Measurements from ENCODE around the gene ARL14.
"Not testable (repeated sequence)": the region's sequence is repeated elsewhere in the genome, so short reads cannot be mapped to it uniquely, and the experiment has no call there.

ARL14 gene

DNA sequence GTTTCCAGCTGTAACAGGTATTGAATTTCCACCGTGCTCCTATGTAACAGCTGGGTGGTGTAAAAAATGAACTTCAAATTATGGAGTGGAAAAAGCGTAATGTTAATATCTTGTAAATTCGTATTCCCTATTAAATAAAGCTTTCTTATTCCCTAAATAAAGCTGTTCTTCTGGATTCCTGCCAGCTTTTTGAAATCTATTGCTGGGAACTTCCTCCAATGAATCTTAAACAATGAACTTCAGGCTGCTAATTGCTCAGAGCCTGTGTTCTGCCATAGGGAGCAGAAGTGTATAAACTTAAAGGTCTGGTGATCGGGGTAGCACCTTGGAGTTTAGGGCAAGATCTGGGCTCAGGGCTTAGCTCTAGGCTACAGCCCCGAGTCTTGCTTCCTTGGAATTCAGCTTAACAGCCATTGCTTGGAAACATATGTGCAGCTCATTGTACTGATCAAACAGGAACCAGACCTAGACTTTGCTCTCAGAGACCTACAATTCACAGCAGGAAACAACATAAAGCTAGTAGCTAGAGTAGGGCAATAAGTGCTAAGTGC lies 1.4 kb downstream of the ARL14 start:
- no peak for DNase-seq

GRCh38 chr3:160684368-160684740 lies 7.4 kb downstream of the ARL14 start:
- DNase-seq, result no peak

- no peak for DNase-seq
Observed at GRCh38 chr3:160685144-160685766, 8.3 kb downstream of the ARL14 start.

DNA sequence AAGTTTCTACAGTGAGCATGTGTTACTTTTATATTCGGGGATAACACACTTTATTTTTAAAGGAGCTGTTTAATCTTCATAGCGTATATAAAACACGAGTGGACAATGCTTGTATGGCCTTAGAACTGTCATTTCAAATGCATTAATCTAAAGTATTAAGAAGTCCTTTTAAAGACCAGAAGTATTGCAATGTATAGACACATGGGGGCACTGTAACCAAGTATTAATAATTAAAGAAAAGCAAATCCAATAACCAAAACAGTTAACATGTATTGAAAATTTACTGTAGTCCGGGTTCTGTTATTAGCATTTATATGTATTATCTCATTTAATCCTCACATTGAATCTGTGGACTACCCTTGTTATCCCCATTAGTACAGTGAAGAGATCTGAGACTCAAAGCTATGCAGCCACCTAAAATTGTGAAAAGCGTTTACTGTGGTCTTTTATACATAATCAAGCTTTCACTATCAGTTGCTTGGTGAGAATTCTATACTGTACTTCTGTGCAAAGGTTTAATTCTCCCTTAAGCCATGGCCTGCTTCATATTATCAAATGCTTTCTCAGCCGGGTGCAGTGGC lies 10.1 kb downstream of the ARL14 start:
- DNase-seq, result peak in 1 of 5 experiments; percentile 15

DNA sequence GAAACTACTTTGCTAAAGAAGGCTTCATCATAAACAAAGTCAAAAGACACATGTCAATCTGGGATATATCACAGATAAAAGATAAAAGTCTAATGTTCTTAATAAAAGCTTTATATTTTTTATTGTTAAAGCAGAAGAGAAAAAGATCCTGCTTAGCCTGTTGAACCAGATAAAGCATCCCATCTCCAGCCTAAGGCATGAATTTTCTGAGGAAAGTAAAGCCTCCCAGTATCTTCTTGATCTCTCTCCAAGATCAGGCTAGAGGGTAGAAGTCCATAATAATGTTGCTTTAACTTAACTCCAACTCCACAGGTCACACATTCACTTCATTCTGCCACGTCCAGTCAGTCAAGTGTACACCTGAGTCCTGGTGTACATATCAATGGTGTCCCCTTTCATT lies 14.2 kb downstream of the ARL14 start:
- DNase-seq, result no peak

GRCh38 chr3:160691962-160692361 lies 15.0 kb downstream of the ARL14 start:
- no peak for DNase-seq

DNA sequence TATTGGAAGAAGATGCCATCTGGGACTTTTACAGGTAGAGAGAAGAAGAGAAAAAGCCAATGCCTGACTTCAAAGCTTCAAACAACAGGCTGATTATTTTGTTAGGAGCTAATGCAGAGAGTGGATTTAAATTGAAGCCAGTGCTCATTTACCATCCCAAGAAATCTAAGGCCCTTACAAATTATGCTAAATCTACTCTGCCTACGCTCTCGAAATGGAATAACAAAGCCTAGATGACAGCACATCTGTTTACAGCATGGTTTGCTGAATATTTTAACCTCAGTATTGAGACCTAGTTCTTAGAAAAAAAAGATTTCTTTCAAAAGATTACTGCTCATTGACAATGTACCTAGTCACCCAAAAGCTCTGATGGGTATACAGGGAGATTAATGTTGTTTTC lies 16.2 kb downstream of the ARL14 start:
- DNase-seq, result no peak

GRCh38 chr3:160694345-160694744 lies 17.4 kb downstream of the ARL14 start:
- DNase-seq, result no peak

- no peak for DNase-seq
Observed at GRCh38 chr3:160695003-160695402, 18.0 kb downstream of the ARL14 start.

- DNase-seq, result no peak
Observed at GRCh38 chr3:160695915-160696327, 19.0 kb downstream of the ARL14 start.

DNA sequence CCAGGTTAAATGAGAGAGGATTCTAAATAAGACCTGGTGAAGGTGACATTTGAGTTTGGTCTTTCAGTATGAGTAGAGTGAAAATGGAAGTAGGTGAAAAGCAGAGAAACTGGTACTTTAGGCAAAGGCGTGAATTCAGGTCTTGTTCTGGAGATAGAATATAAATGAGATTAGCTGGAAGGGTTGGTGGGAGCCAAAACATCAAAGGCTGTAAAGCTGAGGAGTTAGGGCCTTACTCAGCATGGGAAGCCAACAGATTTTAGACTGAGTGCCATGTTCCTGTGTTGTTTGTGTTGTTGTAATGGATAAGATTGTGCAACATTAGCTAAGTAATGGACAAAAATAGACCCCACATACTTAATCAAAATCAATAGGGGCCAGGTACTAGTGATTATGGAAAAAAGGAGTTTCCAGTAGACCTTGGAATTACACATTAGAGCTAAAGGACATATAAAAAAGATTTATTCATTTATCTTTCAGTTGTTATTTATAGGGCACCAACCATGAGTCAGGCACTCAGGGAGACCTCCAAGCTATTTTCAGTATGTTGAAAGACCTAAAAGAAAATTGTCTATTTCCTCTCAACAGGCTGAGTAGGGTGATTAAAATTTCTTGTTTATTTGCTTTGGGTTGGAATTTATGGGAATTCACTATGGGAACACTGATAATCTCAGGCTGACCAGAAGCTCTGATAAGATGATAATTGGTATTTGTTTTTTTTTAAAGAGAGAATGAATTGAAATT lies 20.8 kb downstream of the ARL14 start:
- DNase-seq, result no peak

DNA sequence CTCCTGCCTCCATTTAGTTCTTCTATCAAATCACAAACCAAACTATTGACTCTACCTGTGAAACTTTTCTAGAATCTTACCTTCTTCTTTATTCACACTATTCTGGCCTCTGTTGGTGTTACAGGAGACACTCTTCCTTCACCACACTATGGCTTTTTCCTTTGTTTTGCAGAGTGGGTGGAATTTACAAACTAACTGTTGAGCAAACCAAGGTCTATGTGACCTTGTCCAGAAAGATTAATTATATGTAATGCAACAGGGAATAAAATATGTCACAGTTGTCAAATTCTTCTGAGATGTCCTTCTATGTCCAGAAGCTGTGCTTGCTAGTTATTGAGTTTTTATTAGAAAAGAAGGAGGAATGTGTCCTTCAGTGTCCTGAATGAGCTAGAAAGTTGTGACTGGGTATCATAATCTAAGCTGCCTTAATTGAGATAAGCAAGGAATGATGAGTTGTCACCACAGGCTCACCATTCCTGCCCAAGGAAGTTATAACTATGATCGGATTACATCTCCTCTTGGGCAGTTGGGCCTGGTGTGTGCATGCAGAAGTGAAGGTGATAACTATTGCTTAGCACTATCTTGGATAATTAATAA lies 21.7 kb downstream of the ARL14 start:
- DNase-seq, result no peak

DNA sequence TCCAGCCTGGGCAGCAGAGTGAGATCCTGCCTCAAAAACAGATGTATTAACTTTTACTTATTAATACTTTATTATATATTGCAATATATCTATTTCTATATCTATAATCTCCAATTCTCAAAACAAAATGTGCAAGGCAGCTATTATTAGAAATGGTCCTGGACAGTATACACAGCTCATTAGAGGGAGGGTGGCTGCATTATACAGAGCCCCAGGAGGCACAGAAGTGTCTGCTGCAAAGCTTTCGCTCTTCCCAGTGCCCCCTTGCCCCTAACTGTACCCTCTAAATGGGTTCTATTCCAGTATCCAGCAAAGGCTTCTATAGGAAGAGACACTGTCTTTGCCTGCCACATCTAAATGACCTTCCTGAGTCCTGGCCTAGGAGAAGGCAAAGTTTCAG lies 24.5 kb downstream of the ARL14 start:
- DNase-seq, result no peak

- DNase-seq, result no peak
Observed at GRCh38 chr3:160702290-160702689, 25.3 kb downstream of the ARL14 start.

DNA sequence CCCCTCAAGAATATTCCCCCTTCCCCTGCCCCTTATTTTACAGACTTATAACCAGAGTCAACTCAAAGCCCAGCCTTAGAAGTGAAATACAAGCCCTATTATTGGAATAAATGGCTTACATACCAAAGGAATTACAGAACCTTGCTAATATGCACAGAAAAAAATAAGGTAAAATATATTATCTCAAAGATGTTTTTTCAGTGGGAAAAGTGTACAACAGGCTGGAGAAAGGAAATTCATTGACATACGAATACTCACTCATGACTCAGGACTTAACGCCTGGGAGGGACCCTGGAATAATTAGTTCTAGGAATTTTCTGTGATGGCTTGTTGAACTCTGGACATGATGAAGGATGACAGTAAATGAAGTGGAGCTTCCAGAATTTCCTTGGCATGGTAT lies 27.0 kb downstream of the ARL14 start:
- DNase-seq, result no peak

- DNase-seq, result peak in 2 of 5 experiments; percentile 12 to 57
Observed at GRCh38 chr3:160707187-160707794, 30.3 kb downstream of the ARL14 start.

GRCh38 chr3:160709477-160710182 lies 32.7 kb downstream of the ARL14 start:
- no peak for DNase-seq

GRCh38 chr3:160713144-160713543 lies 36.2 kb downstream of the ARL14 start:
- DNase-seq, result not testable (repeated sequence)

DNA sequence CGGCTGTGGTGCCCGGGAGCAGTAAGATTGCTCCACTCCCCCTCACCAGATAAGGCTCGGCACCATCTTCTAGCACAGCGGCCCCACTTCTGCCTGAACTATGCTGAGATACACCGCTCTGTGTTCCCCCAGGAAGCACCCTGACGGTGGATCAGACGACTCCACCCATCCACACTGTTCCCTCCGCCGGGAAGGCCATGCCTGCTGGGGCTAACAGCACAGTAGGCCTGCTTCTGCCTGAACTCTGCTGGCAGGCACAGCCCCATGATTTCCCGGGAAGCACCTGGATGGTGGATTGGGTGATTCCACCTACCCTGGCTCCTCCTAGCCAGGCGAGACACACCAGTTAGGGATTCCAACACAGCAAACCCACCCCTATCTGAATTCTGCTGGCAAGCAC lies 42.8 kb downstream of the ARL14 start:
- DNase-seq, result no peak

DNA sequence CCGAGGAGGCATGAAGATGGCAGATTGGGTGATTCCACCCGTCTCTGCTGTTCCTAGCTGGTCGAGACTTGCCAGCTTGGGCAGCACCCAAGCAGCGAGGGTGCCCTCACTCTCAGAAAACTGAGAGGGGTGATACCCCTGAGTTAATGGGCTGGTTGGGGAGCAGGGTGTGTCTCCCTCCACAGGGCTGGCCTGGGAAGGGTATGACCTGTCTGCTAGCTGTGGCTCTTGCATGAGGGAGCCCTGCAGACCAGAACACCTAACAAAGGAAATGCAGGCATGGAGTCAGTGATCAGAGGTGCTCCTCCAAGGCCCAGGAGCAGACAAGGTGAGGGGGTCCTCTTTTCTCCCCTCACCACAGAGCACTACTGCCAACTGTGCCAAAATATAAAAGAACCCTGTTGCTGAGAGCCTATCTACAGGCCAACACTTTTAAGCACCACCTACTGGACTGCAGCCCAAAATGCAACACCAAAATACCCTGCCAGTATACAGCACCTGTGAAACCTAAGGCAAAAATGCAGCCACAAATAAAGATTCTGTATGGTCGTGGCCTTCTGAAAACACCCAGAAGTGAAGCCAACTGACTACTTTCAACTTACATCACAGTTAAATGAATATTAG lies 43.3 kb downstream of the ARL14 start:
- peak in 1 of 5 experiments; percentile 4 for DNase-seq

DNA sequence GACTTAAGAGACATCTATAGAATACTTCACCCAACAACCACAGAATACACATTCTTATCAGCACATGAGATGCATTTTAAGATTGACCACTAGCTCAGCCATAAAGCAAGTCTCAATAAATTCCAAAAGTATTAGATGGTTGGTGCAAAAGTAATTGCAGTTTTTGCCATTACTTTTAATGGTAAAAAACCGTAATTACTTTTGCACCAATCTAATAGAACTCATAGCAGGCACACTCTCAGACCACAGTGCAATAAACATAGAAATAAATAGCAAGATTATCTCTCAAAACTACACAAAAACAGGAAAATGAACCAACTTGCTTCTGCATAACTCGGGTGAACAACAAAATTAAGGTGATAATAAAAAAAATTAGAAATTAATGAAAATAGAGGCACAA lies 45.4 kb downstream of the ARL14 start:
- DNase-seq, result no peak

DNA sequence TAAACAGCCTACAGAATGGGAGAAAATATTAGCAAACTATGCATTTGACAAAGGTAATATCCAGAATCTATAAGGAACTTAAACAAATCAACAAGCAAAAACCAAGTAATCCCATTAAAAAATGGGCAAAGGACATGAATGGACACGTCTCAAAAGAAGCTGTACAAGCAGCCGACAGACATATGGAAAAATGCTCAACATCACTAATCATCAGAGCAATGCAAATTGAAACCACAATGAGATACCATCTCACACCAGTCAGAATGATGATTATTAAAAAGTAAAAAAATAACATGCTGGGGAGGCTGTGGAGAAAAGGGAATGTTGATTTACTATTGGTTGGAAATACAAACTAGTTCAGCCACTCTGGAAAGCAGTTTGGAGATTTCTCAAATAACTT lies 48.4 kb downstream of the ARL14 start:
- no peak for DNase-seq
